Ammon's horn (tissue), 1 donor: ENCODE measurements around the gene NGEF.

ENCODE experiments used
- DNase-seq: peaks from one replicate; pipeline ENCODE4 v3.0.0-alpha.2; 2016; ENCODE audit warnings: low spot score

The NGEF gene

GRCh38 chr2:233044974-233045605 lies 32.0 kb upstream of the NGEF start:
- no peak for DNase-seq

- no peak for DNase-seq
Observed at GRCh38 chr2:233042549-233042948, 29.5 kb upstream of the NGEF start.

- no peak for DNase-seq
Observed at GRCh38 chr2:233041722-233042323, 28.8 kb upstream of the NGEF start.

GRCh38 chr2:233040571-233040970 lies 27.5 kb upstream of the NGEF start:
- DNase-seq, result no peak

GRCh38 chr2:233039846-233040530 lies 26.9 kb upstream of the NGEF start:
- no peak for DNase-seq

GRCh38 chr2:233039212-233039845 lies 26.3 kb upstream of the NGEF start:
- DNase-seq, result no peak

- no peak for DNase-seq
Observed at GRCh38 chr2:233037078-233037477, 24.0 kb upstream of the NGEF start.

GRCh38 chr2:233036162-233036838 lies 23.2 kb upstream of the NGEF start:
- no peak for DNase-seq

- DNase-seq, result no peak
Observed at GRCh38 chr2:233035426-233036161, 22.5 kb upstream of the NGEF start.

- no peak for DNase-seq
Observed at GRCh38 chr2:233034091-233034882, 21.2 kb upstream of the NGEF start.

GRCh38 chr2:233033672-233034071 lies 20.6 kb upstream of the NGEF start:
- no peak for DNase-seq

- no peak for DNase-seq
Observed at GRCh38 chr2:233032551-233033320, 19.7 kb upstream of the NGEF start, which contains the start of gene NEU2. Gene NEU2 (plus strand): TSS chr2:233032672. CDS start chr2:233032672, 0 bp downstream.

GRCh38 chr2:233031556-233032500 lies 18.8 kb upstream of the NGEF start:
- DNase-seq, result no peak

- DNase-seq, result no peak
Observed at GRCh38 chr2:233029321-233029720, 16.3 kb upstream of the NGEF start.

GRCh38 chr2:233026198-233026813 lies 13.2 kb upstream of the NGEF start:
- no peak for DNase-seq

- no peak for DNase-seq
Observed at GRCh38 chr2:233025706-233026105, 12.7 kb upstream of the NGEF start.

- no peak for DNase-seq
Observed at GRCh38 chr2:233023761-233024410, 10.8 kb upstream of the NGEF start.
